ENCODE results near the gene FZD4. TPM values are rescaled to one million over a fixed set of nuclear protein-coding genes. Genes with fewer than 3 reads are reported as not detected.
A peak's percentile ranks its signal among the peaks of the same experiment; 100 is the strongest.

FZD4 gene
- polyA plus RNA-seq, 3 donors: 0.05 TPM; not detected in 2

DNA sequence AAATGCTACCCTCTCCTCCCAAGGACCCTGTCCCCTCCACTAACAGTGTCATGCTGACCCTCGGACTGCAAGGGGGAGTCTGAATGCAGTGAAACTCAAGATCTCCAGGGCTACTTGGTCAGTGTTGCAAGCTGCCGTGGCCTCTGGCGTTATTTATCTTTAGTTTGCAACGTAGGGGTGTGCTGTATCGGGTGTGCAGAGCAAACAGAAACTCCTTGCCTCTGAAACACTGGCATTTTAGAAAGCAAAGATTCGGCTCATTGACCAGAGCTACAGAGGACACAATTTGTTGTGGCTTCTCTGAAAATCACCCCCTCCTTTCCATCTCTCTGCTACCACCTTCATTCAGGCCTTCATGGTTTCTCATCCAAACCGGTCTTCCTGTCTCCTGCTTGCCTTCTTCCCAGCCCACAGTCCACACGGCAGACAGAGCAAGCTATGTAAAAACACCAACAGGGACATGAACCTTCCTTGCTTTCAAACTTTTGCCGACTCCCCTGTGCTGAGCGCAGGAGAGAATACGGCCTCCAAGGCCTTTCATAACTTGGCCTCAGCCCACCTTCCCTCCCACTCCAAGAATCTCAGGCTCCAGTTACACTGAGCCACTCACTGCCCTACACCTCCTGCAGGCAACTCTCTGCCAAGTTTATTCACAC is 14.9 kb downstream of the FZD4 start:
- no peak overlapping the region for H3K4me3 Mint-ChIP-seq
- H3K36me3 Mint-ChIP-seq: no peaks in the 10 kb centered on the region
- no peaks in the 10 kb centered on the region for H3K79me2 ChIP-seq (ENCODE audit: insufficient read depth, low read length)
- no peak overlapping the region for H3K27ac ChIP-seq (ENCODE audit: low read depth in 1 of 2, low read length in 2 of 2)
- H3K36me3 ChIP-seq (replicated peaks in 1 of 2; ENCODE audit: control insufficient read depth in 1 of 2, insufficient read depth in 2 of 2, low read length in 2 of 2): no peaks in the 10 kb centered on the region
- peaks cover 5% of the 10 kb centered on the region for H3K4me1 Mint-ChIP-seq
- H3K9me3 ChIP-seq (replicated peaks in 1 of 2; ENCODE audit: control insufficient read depth in 1 of 2, insufficient read depth in 1 of 2, low read length in 2 of 2): no peaks in the 10 kb centered on the region
- 87% methylated on average over 10 of the region's 11 CpGs for WGBS (ENCODE audit: insufficient coverage)
- H3K9ac ChIP-seq (ENCODE audit: insufficient read depth, low read length, poor library complexity, severe bottlenecking): no peak overlapping the region
- H3K9me3 Mint-ChIP-seq: no peaks in the 10 kb centered on the region
- no peaks in the 10 kb centered on the region for H3K27me3 ChIP-seq (ENCODE audit: control insufficient read depth in 2 of 2, insufficient read depth in 2 of 2, low read length in 2 of 2)
- peaks cover 0 to 2% (median 1%) of the 10 kb centered on the region in 3 donors for H3K27me3 Mint-ChIP-seq (ENCODE audit: low read depth in 3 of 3)
- no peak overlapping the region for H2AFZ ChIP-seq (ENCODE audit: insufficient read depth, low read depth, low read length, poor library complexity, severe bottlenecking)
- H3K4me2 ChIP-seq (replicated peaks; ENCODE audit: extremely low read depth, low read length, poor library complexity, severe bottlenecking): no peak overlapping the region
- no peak for TF ChIP-seq CTCF (IDR thresholded peaks at IDR 0.05)
- H4K20me1 ChIP-seq (ENCODE audit: insufficient read depth, low read length): no peaks in the 10 kb centered on the region
- DNase-seq: no peak
- no peaks in the 10 kb centered on the region for H3K4me1 ChIP-seq (ENCODE audit: control insufficient read depth in 1 of 2, insufficient read depth in 2 of 2, low read length in 2 of 2)
- no peak overlapping the region for H3K27ac Mint-ChIP-seq
- H3K4me3 ChIP-seq (replicated peaks in 1 of 3; ENCODE audit: low read depth in 2 of 3, low read length in 3 of 3): no peak overlapping the region
- intact Hi-C loops (cut with micrococcal nuclease): no loop called here

DNA sequence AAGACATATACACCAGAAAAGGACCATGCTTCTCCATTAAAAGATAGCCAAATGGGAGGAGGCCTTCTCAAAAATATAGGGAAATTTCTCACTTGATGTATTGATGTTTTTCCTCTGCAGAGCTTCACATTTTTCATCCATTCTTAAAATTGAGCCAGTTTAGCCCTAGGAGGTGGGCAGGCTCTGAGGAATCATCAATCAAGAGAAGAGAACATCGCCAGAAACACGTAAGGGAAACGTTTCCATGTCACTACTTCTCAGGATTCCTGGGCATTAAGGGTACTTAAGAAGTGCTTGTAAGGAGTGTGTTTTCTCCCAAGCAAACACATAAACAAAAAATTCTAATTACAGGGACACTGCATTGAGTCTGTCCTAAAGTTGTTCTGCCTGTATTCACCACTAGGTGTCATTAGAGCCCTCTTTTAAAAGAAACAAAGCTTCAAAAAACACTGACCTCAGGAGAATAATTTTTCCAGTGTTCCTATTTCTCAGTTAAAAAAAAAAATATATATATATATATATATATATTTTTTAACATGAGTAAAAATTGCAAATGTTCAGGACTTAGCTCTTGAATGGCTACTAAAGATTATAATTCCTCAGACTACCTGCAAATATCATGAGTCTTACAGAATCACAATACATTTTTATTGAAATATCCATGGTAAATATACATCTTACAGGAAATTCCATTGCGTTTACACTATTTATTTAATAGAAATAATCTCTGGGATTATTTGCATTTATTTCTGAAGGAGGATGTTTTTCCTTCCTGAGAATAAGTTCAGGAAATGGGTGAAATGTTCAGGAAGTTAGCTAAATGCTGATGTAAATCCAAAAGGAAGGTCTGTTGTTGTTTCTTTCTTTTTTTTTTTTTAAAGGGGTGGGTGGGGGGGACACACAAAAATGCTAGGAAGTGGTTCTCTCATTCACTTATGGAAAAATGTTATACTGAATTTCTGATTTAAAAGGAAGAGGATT is 16.0 kb downstream of the FZD4 start:
- no peaks in the 10 kb centered on the region for H4K20me1 ChIP-seq (ENCODE audit: insufficient read depth, low read length)
- peaks cover 5% of the 10 kb centered on the region for H3K4me1 Mint-ChIP-seq
- no peak overlapping the region for H3K4me3 Mint-ChIP-seq
- peaks cover 0 to 2% (median 1%) of the 10 kb centered on the region in 3 donors for H3K27me3 Mint-ChIP-seq (ENCODE audit: low read depth in 3 of 3)
- H3K4me3 ChIP-seq (replicated peaks in 1 of 3; ENCODE audit: low read depth in 2 of 3, low read length in 3 of 3): no peak overlapping the region
- H3K9me3 Mint-ChIP-seq: peaks cover 0 to 2% (median 0%) of the 10 kb centered on the region in 7 donors
- no peaks in the 10 kb centered on the region for H3K9me3 ChIP-seq (replicated peaks in 1 of 2; ENCODE audit: control insufficient read depth in 1 of 2, insufficient read depth in 1 of 2, low read length in 2 of 2)
- DNase-seq: peak in 2 of 3 donors; percentile 20 to 29
- no peaks in the 10 kb centered on the region for H3K79me2 ChIP-seq (ENCODE audit: insufficient read depth, low read length)
- WGBS (ENCODE audit: insufficient coverage): no CpG with 5 or more reads among the region's 4 CpGs
- H3K4me2 ChIP-seq (replicated peaks; ENCODE audit: extremely low read depth, low read length, poor library complexity, severe bottlenecking): no peak overlapping the region
- no peak overlapping the region for H3K27ac ChIP-seq (ENCODE audit: low read depth in 1 of 2, low read length in 2 of 2)
- no peaks in the 10 kb centered on the region for H3K36me3 ChIP-seq (replicated peaks in 1 of 2; ENCODE audit: control insufficient read depth in 1 of 2, insufficient read depth in 2 of 2, low read length in 2 of 2)
- intact Hi-C loops (cut with micrococcal nuclease): loop anchor here (5.0 kb wide), 2 partner anchors 353 to 483 kb away; no protein-coding TSS in a partner anchor
- H3K4me1 ChIP-seq (ENCODE audit: control insufficient read depth in 1 of 2, insufficient read depth in 2 of 2, low read length in 2 of 2): no peaks in the 10 kb centered on the region
- H3K36me3 Mint-ChIP-seq: no peaks in the 10 kb centered on the region
- no peak overlapping the region for H2AFZ ChIP-seq (ENCODE audit: insufficient read depth, low read depth, low read length, poor library complexity, severe bottlenecking)
- H3K9ac ChIP-seq (ENCODE audit: insufficient read depth, low read length, poor library complexity, severe bottlenecking): no peak overlapping the region
- H3K27ac Mint-ChIP-seq: no peak overlapping the region
- peak; percentile 78 for TF ChIP-seq CTCF (IDR thresholded peaks at IDR 0.05)
- no peaks in the 10 kb centered on the region for H3K27me3 ChIP-seq (ENCODE audit: control insufficient read depth in 2 of 2, insufficient read depth in 2 of 2, low read length in 2 of 2)
